ENCODE results near the gene KDM2B.
"Not testable (repeated sequence)": the region's sequence is repeated elsewhere in the genome, so short reads cannot be mapped to it uniquely, and the experiment has no call there.

The KDM2B gene

DNA sequence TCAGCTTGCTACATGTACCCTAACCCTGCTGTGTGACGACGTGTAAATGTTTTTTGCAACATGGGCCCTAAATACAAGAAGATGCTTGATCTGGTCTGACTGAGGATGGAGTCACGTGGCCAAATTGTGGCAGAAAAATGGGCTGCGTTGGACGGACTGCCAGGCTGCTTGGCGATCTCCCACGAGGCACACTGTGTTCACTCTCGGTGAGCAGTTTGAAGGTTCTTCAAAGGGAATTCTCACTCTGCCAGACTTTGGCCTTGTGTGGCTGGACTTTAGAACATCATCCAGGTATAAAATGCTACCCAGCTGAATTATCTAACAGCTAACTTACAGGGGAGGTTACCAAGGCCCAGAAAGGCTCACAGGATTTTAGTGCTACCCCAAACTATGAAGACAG is 85.1 kb downstream of the KDM2B start:
- DNase-seq, result no peak

DNA sequence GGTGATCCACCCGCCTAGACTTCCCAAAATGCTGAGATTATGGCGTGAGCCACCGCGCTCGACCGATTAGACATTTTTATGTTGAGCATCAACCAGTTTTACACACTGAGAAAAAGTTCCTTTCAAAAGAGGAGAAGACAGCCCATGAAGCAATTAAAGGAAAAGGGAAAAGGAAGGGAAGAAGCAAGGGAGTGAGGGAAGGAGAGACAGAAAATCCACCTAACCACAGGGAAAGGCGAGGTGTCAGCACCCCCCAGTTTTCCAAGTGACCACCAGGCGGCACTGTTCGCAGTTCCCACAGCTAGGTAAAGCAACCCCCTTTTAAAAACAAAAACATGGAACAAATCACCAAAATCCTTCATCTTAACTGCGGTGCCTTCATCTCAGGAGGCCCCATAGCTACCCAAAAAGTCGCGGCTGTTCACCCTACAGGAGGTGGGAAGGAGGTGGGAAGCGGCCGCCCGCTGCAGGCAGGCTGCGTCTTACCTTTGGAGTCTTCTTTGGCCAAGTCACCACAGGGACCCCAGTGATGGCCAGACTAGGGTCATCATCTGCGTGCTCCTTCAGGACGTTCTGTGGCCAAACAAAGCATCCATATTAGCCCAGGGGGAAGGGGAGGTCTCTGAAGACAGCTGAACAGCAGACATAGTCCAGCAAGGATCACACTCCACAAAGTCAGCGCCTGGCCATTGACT is 86.6 kb downstream of the KDM2B start:
- DNase-seq, result no peak

DNA sequence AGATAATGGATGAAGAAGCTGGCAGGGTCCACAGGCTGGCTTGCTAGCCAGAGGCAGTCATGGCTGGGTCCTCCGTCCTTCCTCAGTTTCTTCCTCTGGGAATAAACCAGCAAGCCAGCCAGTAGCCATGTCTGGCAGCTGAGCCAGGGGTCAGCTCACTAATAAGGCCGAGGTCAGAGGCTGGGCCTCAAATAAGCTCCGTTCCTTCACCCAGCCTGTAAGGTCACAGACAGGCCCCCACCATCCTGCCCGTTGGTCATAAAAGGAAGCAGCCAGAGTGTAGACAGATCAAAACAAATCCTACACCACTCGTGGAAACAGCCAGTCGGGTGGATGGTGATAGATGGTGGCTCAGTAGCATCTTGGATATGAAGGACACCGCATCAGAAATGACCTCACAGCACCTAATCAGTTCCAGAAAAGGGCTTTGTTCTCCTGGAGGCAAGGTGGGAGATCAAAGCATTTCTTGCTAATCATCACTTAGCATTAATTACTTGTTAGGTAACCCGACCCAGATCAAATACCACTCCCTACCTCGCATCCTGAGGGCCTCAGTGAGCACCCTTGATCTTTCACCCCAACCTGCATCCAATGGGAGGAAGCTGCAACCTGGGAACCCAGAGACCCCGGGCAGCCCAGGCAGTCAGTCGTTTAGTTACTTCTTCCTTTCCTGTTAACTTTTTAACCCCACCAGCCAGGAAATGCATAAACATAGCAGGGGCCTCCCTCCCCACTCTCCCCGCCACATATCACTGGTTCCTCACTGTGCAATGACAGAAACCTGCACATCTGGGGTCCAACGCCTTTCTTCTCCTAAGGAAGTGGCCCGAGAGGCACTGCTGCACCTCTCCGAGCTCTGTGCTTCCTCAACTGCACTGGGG is 90.2 kb downstream of the KDM2B start:
- DNase-seq, result no peak

DNA sequence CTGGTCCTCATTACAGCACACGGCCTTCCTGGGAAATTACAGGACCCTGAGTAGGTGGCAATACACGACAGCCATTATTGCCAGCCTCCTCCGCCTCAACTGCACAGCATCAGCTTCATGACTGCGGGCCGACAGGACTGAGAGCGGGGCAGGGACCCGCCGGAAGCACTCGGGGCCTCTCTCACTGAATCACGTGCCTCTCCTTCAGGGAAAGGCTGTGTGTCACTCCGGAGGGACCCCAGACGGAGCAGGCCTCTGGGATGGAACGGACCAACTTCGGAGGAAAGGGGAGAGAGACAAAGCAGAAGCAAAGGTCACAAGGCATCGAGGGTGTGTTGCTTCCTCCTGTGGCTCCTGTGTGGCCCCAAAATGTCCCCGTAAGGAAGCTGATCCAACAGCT is 90.9 kb downstream of the KDM2B start:
- DNase-seq, result no peak

DNA sequence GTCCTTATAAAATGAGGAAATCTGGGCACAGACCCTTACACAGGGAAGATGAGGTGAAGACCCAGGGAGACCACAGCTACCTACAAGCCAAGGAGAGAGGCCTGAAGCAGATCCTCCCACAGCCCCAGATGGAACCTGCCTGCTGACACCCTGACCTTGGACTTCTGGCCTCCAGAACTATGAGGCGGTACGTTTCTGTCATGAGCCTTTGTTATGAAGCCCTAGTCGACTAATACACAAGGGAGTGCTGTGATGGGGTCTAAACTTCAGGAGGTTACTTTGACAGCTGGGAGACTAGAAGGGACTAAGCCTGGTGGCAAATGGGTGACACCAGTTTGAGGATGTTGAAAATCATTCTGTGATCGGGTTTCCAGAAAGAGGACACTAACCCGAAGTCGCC is 95.9 kb downstream of the KDM2B start:
- DNase-seq, result no peak

DNA sequence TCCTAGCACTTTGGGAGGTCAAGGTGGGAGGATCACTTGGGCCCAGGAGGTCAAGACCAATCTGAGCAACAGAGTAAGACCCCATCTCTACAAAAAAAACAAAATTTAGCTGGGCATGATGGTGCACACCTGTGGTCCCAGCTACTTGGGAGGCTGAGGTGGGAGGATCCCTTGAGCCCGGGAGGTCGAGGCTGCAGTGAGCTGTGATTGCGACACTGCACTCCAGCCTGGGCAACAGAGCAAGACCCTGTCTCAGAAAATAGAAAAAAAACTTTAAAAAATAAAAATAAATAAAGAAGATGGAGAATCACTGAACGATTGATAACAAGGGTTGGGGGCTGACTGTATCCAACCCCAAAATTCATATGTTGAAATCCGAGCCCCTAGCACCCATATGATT is 96.3 kb downstream of the KDM2B start:
- DNase-seq, result not testable (repeated sequence)

DNA sequence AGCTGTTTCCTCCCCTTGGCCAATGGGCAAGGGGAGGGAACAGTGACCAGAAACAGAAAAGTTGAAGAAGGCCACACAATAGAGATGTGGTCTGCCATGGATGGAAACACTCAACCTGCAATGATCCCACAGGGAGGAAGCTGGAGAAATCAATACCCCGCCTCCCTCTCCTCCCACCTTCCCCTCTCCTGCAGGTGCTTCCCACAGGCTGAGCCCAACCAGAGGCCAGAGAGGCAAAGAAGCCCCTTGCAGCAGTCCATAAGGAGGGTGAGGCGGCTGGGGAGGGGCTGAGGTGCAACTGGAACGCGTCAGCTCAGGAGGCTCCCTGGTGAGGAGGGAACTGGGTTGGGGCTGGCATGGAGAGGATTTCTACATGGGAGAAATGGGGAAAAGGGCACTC is 96.9 kb downstream of the KDM2B start:
- no peak for DNase-seq

DNA sequence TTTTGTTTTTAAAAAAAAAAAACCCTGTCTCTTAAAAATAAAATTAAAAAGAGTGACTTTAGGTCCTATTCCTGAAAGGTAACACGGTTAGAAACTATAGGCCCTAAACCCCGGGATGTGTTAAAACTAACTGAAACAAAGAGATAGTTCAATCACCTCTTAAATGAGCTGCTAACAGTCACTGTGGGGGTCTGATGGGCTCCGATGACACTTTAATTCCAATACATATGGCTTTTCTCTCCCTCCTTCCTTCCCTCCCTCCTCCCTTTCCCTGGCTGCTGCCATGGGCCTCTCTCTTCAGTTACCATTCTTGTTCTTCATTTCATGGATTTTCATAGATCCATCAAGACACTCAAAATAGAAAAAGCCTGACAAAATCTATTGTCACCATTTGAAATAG is 104.3 kb downstream of the KDM2B start:
- no peak for DNase-seq

DNA sequence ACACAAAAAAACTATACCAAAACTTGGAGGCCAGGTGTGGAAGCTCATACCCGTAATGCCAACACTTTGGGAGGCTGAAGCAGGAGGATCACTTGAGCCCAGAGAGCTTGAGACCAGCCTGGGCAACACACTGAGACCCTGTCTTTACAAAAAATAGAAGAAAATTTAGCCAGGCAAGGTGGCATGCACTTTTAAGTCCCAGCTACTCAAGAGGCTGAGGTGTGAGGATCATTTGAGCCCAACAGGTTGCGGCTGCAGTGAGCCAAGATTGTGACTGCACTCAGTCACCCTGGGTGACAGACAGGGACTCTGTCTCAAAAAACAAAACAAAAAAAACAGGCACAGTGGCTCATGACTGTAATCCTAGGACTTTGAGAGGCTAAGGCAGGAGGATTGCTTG is 105.5 kb downstream of the KDM2B start:
- no peak for DNase-seq

DNA sequence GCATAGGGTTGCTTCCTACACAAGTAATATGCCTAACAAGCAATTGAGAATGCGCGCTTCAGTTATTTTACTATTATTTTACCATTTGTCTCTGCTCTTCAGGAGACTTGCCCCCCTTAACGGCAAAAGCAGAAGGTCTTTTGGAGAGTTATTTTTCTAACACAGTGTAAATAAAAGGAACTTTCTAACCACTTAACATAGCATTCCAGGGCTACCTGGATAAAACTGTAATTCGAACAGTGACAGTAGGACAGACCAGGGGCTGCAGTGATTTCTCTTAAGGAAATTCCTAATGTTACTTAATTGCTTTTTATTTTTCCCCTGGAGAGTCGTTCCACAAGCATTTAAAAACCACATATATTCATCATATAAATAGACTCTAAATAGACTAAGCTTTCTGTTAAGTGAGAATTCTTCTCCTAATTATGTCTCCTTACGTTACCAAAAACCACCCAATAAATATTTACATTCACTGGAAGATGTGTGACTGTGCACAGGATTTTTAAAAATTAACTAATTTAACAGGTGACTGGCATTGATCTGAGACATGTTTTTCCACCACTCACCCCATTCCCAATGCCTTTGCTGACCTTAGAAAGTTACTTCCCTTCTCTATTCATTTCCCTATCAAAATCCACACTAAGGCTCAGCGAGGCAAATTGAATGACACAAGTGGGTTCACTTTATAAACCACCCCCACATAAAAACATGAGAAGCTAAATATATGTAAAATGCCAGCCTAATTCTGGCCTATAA is 108.5 kb downstream of the KDM2B start:
- no peak for DNase-seq

DNA sequence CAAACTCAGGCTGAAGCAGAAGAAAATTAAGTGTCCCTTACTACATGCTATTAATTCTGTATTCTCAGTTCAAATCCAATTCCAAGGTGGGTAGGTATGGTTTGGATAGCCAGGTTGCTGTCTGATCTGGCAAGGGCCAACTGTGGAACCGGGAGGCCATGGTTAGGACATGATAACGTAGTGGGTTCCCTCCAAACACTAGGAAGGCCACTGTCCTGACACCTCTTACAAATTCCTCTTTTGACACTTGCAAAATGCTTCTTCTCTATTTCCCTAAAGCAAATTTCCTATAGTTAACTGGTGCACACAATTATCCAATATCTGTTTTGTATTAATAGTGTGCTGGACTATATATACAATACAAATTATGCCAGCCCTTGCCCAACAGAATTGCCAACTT is 110.1 kb downstream of the KDM2B start:
- DNase-seq, result no peak

DNA sequence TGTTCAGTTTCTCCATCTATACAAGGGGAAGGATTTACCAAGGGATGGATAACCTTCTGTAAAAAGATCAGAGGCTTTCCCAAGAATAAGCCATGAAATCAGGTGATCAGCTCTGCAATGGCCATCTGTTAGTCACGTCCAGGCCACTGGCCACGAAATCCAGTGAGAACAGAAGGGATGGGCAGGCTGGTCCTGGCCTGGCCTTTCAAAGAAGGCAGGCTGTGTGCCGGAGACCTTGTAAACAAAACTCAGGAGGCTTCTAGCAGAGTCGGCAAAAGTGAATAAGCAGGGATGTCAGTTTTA is 112.4 kb downstream of the KDM2B start:
- DNase-seq, result no peak

DNA sequence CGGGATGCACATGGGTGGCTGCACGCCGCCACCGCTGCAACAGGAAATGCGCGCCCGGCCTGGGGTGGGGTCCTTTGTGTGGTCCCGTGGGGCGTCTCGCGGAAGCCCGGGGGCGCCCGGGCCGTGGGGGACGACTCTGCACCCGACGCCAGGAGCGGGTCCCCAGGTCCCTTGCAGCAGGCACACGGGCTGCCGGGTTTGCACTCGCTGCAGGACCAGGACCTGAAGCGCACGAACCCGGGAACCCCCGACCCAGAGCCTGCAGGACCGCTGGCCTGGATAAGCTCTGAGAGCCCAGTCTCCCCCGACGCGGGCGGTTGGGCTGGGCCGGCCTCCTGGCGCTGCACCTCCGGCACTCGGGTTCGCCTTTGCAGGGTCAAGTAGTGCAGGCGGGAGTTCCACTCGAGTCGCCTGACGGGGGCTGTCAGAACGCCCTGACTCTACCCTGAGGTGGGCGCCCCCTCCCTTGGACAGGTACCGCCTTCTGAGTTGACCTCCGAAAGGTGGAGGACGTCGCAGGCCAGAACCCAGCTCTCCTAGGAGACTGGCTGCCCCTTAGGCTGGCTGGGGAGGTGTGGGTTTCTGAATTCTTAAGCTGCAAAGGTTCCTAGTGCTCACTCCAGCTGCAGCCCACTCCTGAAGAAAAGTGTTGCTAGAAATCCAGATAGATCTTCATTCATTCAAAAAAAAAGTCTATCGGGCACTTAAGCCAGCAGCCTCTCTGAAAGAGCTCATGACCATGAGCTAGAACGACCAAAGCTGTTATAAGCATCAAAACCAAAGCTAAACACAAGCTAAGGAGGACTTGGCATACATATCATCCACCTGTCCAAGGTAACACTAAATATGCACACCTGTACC is 113.0 kb downstream of the KDM2B start:
- no peak for DNase-seq

DNA sequence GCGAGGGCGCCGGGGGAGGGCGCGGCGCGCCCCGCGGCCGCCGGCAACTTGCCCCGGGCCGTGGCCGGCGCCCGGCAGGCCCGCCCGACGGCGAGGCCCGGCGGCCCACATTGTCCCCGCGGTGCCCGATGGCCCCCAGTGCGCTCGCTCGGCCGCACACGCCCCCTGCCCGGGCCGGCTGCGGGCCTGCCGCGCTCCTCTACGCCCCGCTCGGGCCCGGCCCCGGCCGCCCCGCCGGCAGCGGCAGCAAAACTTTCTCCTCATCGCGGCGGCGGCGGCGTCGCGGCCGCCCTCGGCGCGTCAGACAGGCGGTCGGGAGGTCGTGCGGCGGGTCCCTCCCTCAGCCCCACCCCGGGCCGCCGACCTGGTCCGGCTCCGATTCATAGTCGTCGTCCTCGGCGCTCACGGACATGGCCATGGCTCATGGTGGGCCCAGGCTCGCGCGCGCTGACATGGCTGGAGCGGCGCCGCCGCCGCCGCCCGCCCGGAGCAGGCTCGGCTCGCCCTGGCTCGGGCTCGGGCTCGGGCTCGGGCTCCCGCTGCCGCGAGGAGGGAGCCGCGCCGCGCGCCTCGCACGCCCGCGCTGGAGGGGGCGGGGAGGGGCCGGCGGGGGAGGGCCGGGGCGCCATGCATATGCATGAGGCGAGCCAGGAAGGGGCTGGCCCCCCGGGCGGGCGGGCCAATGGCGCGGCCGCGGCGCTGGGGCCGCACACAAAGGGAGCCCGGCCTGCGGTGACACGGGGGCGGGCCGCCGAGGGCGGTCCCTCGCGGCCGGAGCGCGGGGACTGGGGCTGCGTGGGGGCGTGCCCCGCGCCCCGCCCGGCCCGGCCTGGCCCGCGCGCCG is 113.8 kb downstream of the KDM2B start:
- peak; percentile 100 for DNase-seq

DNA sequence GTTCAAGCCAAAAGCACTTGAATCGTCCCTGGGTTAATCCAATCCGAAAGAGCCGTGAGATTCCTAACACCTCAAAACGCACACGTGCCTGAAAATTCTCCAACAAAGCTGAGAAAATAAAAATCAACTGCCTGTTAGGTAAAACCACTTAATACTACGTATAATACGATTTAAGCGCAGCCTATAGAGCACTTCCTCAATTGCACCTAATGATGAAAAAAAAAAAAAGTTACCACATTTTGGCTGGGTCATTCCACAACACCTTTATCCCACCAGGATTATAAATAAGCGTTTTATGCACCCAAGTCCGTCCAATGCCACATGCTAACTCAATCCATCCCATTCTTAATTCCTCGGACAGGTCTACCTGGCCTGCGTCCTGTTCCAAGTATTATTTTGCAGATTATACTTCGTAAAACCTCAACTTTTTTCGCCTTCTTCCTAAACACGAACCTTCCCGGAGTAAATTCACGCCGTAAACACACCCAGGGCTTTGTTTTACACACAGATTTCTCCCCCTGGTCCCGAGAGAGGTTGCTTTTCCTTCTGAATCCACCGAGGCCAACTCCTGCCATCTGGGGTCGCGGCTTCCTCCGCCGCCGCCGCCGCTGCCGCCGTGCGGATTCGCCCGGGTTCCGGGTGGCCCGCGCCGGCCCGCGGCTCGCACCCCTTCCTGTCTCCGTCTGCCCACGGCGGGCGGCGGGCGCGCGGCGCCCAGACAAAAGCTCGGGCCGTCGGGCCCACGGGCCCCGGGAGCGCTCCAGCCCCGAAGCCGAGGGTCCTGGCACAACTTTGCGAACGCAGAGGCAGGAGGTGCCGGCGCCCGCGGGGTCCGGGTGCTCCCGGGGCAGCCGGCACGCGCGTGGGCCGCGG is 114.7 kb downstream of the KDM2B start:
- DNase-seq, result peak; percentile 90

DNA sequence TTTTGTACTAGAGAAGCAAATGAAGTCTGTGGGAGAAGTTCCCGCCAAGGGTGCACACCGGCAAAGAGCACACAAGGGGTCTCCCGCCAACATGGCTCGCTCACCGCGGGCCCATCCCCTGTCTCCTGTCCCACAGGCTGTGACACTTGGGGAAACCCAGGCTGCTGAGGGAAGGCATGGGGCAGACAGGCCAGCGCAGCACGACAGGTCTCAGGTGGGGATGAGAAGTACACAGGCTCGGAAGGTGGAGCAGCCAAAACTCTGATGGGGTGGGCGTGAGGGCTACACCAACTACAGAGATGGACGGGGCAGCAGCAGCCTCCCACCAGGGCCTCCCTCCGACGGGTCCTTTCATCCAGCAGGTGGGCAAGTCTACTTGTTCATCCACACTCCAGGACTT is 116.5 kb downstream of the KDM2B start:
- no peak for DNase-seq

DNA sequence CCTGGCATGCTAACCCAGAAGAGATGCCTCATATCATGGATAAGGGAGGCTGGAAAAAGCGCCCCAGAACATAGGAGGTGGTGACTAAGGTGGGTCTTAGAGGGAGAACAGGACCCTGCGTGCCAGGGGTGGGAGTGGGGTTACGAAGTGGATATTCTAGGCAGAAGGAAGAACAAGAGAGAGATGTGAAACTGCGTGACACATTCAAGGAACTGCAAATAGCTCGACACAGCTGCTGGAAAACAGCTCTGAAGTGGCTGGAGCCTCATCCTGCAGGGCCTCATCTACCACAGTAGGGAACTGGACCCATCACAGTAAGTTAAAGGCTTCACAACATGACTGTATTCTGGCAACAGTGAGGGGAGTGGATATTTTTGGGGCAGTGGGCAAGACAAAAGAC is 119.8 kb downstream of the KDM2B start:
- DNase-seq, result no peak

DNA sequence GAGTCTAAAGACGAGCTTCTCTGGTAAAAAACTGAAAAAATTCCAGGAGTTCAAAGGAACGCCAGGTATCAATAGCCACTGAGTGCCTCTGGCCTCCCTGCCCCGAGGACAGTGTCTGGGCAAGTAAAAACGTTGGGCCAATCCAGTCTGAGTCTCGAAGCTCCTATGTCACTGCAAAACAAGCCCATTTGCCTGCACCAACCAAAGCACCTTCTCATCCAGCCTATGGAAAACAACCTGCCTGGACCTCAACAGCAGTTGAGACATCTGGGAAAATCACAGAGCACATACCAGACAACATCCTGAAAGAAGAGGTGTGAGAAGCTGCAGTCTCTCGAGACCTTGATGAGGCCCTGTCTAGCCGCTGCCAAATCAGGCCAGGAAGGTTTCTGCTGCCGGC is 124.3 kb downstream of the KDM2B start:
- no peak for DNase-seq

DNA sequence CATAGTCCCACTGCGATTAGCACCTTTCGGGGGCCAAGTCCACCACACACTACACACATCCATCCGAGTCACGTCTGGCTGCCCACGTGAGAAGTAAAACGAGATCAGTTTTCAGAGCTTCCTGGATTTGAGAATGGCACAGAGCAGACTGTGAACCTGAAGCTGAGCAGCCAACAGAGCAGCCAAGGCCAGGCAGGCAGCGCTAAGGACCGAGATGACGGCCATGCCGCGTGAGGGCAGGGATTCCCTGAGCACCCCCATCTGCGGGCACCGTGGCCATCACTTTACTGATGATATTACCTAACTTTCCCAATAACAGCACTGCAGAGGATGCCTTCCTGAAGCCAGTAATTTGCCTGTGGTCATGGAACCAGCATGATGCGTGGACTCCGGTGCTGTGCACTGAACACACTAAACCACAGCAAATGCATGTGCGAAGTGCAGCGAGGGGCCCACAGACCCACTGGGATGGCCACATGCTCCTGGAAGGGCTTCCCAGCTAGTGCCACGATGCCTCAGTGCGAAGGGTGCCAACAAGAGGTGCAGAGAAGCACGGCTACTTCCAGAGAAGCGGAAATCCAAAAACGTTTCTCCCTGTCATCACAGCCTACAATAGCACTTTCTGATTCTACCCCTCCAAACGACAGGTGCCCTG is 124.9 kb downstream of the KDM2B start:
- DNase-seq, result no peak

DNA sequence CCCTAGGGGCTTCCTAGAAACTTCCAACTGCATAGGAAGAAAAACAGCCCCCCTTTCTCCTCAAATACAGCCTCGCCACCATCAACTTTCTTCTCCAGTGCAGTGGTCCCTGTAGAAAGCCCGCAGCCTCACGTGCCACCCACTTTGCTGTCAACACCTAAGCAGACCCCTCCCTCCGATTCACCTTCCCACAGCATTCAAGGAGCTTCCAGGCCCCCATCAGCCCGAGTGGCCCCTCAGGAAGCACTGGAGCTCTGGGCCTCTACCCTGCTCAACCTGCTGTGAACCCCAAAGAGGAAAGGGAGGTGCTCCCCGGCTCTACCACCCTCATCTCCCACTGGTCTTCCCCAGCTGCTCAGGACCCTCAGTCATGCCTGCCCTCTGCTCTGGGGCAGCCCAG is 125.9 kb downstream of the KDM2B start:
- DNase-seq, result no peak
